ENCODE results near the gene CYP4F3. TPM values are rescaled to one million over a fixed set of nuclear protein-coding genes. Genes with fewer than 3 reads are reported as not detected.

The CYP4F3 gene
- total RNA-seq, 1 donor from 2014 or later, result not detected

Other genes with a start within 250 kb of the CYP4F3 start
- gene AKAP8L, start 221.9 kb upstream of the CYP4F3 start, total RNA-seq (ENCODE audit: unreplicated experiment), result 160 TPM
- 79.0 TPM for gene WIZ, start 190.9 kb upstream of the CYP4F3 start, total RNA-seq (ENCODE audit: unreplicated experiment)
- 1.5 TPM for gene RASAL3, start 176.4 kb upstream of the CYP4F3 start, total RNA-seq (ENCODE audit: unreplicated experiment)
- not detected for gene PGLYRP2, start 161.4 kb upstream of the CYP4F3 start, total RNA-seq (ENCODE audit: unreplicated experiment)
- gene CYP4F22, start 132.4 kb upstream of the CYP4F3 start, total RNA-seq (ENCODE audit: unreplicated experiment), result not detected
- not detected for gene CYP4F8, start 25.7 kb upstream of the CYP4F3 start, total RNA-seq (ENCODE audit: unreplicated experiment)
- gene CYP4F12, start 32.2 kb downstream of the CYP4F3 start, total RNA-seq (ENCODE audit: unreplicated experiment), result not detected
- gene OR10H2, start 87.1 kb downstream of the CYP4F3 start, total RNA-seq (ENCODE audit: unreplicated experiment), result not detected
- not detected for gene OR10H3, start 97.1 kb downstream of the CYP4F3 start, total RNA-seq (ENCODE audit: unreplicated experiment)
- not detected for gene OR10H5, start 146.8 kb downstream of the CYP4F3 start, total RNA-seq (ENCODE audit: unreplicated experiment)
- gene OR10H1, start 174.8 kb downstream of the CYP4F3 start, total RNA-seq (ENCODE audit: unreplicated experiment), result not detected